HepG2 (cell line): ENCODE measurements around the gene SERPINA3. TPM values are rescaled to one million over a fixed set of nuclear protein-coding genes. Genes with fewer than 3 reads are reported as not detected.

Source experiments
- ARID2 ChIP-seq: sonication (generic); formaldehyde crosslinking; IDR thresholded peaks from 2 replicates; pipeline ENCODE4 v1.8.1; 2022; ENCODE audit warnings: mild to moderate bottlenecking, missing genetic modification reagents, borderline replicate concordance
- JDP2 ChIP-seq: sonication (generic); formaldehyde crosslinking; IDR thresholded peaks from 2 replicates; pipeline ENCODE4 v1.8.1; 2022; ENCODE audit warnings: missing genetic modification reagents, borderline replicate concordance
- JUN ChIP-seq: sonication (generic); formaldehyde crosslinking; IDR thresholded peaks from 2 replicates; pipeline ENCODE4 v1.4.0; 2020; ENCODE audit warnings: mild to moderate bottlenecking, missing genetic modification reagents
- KLF6 ChIP-seq: IDR thresholded peaks from 2 replicates; pipeline ENCODE4 v1.8.0; 2016; ENCODE audit warnings: missing biosample characterization, missing genetic modification reagents
- NR2F1 ChIP-seq, 2 experiments: fragments of 450-650 bp in 1 of 2; formaldehyde crosslinking in 1 of 2; IDR thresholded peaks; 2 replicates each; pipeline versions ENCODE4 v1.5.0 to v1.6.1; 2016 to 2020; ENCODE audit warnings: mild to moderate bottlenecking in 1 of 2, missing compliant biosample characterization in 1 of 2, missing genetic modification reagents in 1 of 2, moderate library complexity in 1 of 2
- RELA ChIP-seq: sonication (generic); formaldehyde crosslinking; IDR thresholded peaks from 2 replicates; pipeline ENCODE4 v1.4.0; 2020; ENCODE audit warnings: missing genetic modification reagents
- RNF2 ChIP-seq: fragments of 450-650 bp; conservative IDR thresholded peaks from 2 replicates; pipeline ENCODE4 v1.6.1; 2016; ENCODE audit warnings: low read depth
- TSC22D2 ChIP-seq: sonication (generic); formaldehyde crosslinking; IDR thresholded peaks from 2 replicates; pipeline ENCODE4 v1.5.1; 2020; ENCODE audit warnings: missing genetic modification reagents, mild to moderate bottlenecking, borderline replicate concordance
- U2AF2 ChIP-seq: fragments of 200-400 bp; formaldehyde crosslinking; IDR thresholded peaks from 2 replicates; pipeline ENCODE4 v1.6.1; 2017; ENCODE audit warnings: low read depth, mild to moderate bottlenecking, low read length
- YY1 ChIP-seq: IDR thresholded peaks from 2 replicates; pipeline ENCODE4 v1.6.1; 2011; ENCODE audit warnings: low read length, low read depth, moderate library complexity, mild to moderate bottlenecking; ENCODE audit not compliant: insufficient read depth, insufficient replicate concordance
- ZNF143 ChIP-seq: sonication (generic); formaldehyde crosslinking; IDR thresholded peaks from 2 replicates; pipeline ENCODE4 v1.4.0; 2020; ENCODE audit warnings: missing genetic modification reagents
- ZNF264 ChIP-seq: sonication (generic); formaldehyde crosslinking; IDR thresholded peaks from 2 replicates; pipeline ENCODE4 v1.4.0; 2020; ENCODE audit warnings: missing genetic modification reagents
- polyA plus RNA-seq, 8 experiments: library from polyadenylated mRNA; depleted of rRNA in 3 of 8; stranded (reverse) in 7 of 8; unstranded in 1 of 8; fragments of >200 nt; fragmentation: Illumina TruSeq in 4 of 8; extraction: Trizol in 4 of 8; gene quantifications; 2 replicates each; pipeline versions ENCODE4 v1.2.1 to v1.2.3, GENCODE V29; 2011 to 2016; ENCODE audit warnings: low read depth in 4 of 8, missing spikeins in 1 of 8, mixed read lengths in 1 of 8; ENCODE audit not compliant: insufficient read depth in 1 of 8
- total RNA-seq, 5 experiments: library from RNA; depleted of rRNA; stranded (reverse); fragments of >200 nt; fragmentation: Illumina TruSeq; extraction: Trizol; gene quantifications; 2 replicates each; pipeline ENCODE4 v1.2.3, GENCODE V29; 2016; ENCODE audit warnings: low read depth in 1 of 5
- TF ChIP-seq, protein P1 (sequence below): sonication (generic); formaldehyde crosslinking; IDR thresholded peaks from 2 replicates; pipeline ENCODE4 v1.4.0; 2020; ENCODE audit warnings: mild to moderate bottlenecking, low read depth, missing genetic modification reagents
- TF ChIP-seq, protein P2 (sequence below): sonication (generic); formaldehyde crosslinking; IDR thresholded peaks from 2 replicates; pipeline ENCODE4 v1.9.0; 2021; ENCODE audit warnings: missing genetic modification reagents, borderline replicate concordance
- TF ChIP-seq, protein P3 (sequence below): sonication (generic); formaldehyde crosslinking; IDR thresholded peaks from 2 replicates; pipeline ENCODE4 v1.4.0; 2020; ENCODE audit warnings: missing genetic modification reagents
- TF ChIP-seq, protein P4 (sequence below): sonication (generic); formaldehyde crosslinking; IDR thresholded peaks from 2 replicates; pipeline ENCODE4 v1.4.0; 2020; ENCODE audit warnings: missing genetic modification reagents
- TF ChIP-seq, protein P5 (sequence below): sonication (generic); formaldehyde crosslinking; IDR thresholded peaks from 2 replicates; pipeline ENCODE4 v1.4.0; 2020; ENCODE audit warnings: mild to moderate bottlenecking, missing genetic modification reagents
- TF ChIP-seq, protein P6 (sequence below): sonication (generic); formaldehyde crosslinking; IDR thresholded peaks from 2 replicates; pipeline ENCODE4 v1.4.0; 2020; ENCODE audit warnings: mild to moderate bottlenecking, low read depth, missing genetic modification reagents

The SERPINA3 gene
- total and polyA plus RNA-seq, 2 of the 13 experiments (the other 11 are each of a cell fraction or from before 2014, with no cell fraction given): 825 to 2,200 TPM

DNA sequence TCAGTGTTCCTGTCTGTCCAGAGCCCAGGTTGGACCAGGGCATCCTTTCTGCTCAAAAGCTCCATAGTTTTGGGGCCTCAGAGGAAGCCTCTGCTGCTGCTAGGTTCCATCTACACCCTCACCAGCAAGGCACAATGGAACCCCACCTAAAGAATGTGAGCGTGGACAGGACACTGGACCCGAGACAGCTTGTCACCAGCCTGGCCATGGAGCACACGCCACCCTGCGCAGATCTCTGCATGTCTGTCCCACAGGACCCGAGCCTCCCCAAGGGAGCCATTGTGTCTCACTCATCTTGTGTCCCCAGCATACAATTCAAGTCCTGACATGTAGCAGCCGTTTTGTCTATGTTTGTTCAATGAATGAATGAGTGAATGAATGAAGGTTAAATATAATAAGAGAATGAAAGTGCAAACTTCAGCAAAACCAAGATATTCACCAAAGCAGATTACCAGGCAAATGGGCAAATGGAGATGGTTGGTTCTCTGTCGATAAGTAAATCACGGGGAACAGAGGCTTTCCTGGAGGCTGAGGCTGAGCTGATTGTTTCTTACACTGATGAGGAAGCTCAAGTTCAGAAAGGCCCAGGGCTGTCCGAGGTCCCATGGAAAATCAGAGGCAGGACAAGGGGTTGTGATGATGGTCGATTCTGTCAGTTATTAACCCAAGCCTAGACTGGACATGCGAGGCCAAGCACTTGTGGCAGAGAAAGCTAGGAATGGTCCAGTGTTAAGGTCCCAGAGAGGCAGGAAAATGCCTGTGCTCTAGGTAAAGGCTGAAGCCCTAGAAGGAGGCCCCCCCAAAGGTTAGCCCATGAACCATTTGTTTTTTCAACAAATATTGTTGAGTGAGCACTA lies 27.0 kb downstream of the SERPINA3 start (continued):
- TF ChIP-seq, protein P1, sequence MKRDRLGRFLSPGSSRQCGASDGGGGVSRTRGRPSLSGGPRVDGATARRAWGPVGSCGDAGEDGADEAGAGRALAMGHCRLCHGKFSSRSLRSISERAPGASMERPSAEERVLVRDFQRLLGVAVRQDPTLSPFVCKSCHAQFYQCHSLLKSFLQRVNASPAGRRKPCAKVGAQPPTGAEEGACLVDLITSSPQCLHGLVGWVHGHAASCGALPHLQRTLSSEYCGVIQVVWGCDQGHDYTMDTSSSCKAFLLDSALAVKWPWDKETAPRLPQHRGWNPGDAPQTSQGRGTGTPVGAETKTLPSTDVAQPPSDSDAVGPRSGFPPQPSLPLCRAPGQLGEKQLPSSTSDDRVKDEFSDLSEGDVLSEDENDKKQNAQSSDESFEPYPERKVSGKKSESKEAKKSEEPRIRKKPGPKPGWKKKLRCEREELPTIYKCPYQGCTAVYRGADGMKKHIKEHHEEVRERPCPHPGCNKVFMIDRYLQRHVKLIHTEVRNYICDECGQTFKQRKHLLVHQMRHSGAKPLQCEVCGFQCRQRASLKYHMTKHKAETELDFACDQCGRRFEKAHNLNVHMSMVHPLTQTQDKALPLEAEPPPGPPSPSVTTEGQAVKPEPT (CRISPR knock-in tag): no peak
- TF ChIP-seq TSC22D2 (CRISPR knock-in tag) (no peak), KLF6 (CRISPR knock-in tag) (no peak), YY1 (no peak), JDP2 (CRISPR knock-in tag) (no peak), ARID2 (CRISPR knock-in tag) (no peak), ZNF143 (CRISPR knock-in tag) (no peak), ZNF264 (CRISPR knock-in tag) (no peak), U2AF2 (no peak), JUN (CRISPR knock-in tag) (no peak), NR2F1 (CRISPR knock-in tag; IDR thresholded peaks at IDR 0.05) (no peak), RNF2 (no peak), RELA (CRISPR knock-in tag) (no peak)
- TF ChIP-seq, protein P2, sequence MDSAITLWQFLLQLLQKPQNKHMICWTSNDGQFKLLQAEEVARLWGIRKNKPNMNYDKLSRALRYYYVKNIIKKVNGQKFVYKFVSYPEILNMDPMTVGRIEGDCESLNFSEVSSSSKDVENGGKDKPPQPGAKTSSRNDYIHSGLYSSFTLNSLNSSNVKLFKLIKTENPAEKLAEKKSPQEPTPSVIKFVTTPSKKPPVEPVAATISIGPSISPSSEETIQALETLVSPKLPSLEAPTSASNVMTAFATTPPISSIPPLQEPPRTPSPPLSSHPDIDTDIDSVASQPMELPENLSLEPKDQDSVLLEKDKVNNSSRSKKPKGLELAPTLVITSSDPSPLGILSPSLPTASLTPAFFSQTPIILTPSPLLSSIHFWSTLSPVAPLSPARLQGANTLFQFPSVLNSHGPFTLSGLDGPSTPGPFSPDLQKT (CRISPR knock-in tag): no peak
- TF ChIP-seq, protein P3, sequence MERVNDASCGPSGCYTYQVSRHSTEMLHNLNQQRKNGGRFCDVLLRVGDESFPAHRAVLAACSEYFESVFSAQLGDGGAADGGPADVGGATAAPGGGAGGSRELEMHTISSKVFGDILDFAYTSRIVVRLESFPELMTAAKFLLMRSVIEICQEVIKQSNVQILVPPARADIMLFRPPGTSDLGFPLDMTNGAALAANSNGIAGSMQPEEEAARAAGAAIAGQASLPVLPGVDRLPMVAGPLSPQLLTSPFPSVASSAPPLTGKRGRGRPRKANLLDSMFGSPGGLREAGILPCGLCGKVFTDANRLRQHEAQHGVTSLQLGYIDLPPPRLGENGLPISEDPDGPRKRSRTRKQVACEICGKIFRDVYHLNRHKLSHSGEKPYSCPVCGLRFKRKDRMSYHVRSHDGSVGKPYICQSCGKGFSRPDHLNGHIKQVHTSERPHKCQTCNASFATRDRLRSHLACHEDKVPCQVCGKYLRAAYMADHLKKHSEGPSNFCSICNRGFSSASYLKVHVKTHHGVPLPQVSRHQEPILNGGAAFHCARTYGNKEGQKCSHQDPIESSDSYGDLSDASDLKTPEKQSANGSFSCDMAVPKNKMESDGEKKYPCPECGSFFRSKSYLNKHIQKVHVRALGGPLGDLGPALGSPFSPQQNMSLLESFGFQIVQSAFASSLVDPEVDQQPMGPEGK (CRISPR knock-in tag): 0 out of 2 replicates have a peak, but pooled peaks have one; percentile 44
- TF ChIP-seq, protein P4, sequence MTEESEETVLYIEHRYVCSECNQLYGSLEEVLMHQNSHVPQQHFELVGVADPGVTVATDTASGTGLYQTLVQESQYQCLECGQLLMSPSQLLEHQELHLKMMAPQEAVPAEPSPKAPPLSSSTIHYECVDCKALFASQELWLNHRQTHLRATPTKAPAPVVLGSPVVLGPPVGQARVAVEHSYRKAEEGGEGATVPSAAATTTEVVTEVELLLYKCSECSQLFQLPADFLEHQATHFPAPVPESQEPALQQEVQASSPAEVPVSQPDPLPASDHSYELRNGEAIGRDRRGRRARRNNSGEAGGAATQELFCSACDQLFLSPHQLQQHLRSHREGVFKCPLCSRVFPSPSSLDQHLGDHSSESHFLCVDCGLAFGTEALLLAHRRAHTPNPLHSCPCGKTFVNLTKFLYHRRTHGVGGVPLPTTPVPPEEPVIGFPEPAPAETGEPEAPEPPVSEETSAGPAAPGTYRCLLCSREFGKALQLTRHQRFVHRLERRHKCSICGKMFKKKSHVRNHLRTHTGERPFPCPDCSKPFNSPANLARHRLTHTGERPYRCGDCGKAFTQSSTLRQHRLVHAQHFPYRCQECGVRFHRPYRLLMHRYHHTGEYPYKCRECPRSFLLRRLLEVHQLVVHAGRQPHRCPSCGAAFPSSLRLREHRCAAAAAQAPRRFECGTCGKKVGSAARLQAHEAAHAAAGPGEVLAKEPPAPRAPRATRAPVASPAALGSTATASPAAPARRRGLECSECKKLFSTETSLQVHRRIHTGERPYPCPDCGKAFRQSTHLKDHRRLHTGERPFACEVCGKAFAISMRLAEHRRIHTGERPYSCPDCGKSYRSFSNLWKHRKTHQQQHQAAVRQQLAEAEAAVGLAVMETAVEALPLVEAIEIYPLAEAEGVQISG (CRISPR knock-in tag): no peak
- TF ChIP-seq, protein P5, sequence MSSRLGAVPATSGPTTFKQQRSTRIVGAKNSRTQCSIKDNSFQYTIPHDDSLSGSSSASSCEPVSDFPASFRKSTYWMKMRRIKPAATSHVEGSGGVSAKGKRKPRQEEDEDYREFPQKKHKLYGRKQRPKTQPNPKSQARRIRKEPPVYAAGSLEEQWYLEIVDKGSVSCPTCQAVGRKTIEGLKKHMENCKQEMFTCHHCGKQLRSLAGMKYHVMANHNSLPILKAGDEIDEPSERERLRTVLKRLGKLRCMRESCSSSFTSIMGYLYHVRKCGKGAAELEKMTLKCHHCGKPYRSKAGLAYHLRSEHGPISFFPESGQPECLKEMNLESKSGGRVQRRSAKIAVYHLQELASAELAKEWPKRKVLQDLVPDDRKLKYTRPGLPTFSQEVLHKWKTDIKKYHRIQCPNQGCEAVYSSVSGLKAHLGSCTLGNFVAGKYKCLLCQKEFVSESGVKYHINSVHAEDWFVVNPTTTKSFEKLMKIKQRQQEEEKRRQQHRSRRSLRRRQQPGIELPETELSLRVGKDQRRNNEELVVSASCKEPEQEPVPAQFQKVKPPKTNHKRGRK (CRISPR knock-in tag): no peak
- TF ChIP-seq, protein P6, sequence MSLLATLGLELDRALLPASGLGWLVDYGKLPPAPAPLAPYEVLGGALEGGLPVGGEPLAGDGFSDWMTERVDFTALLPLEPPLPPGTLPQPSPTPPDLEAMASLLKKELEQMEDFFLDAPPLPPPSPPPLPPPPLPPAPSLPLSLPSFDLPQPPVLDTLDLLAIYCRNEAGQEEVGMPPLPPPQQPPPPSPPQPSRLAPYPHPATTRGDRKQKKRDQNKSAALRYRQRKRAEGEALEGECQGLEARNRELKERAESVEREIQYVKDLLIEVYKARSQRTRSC: no peak
